GM21723 (cell line): Measurements from ENCODE around the gene NLRC5.
"Not testable (repeated sequence)": the region's sequence is repeated elsewhere in the genome, so short reads cannot be mapped to it uniquely, and the experiment has no call there.

Experiments used
- ATAC-seq: cut with Tn5 transposase; IDR thresholded peaks from one replicate; pipeline ENCODE4 v1.9.1; 2021; ENCODE audit warnings: mild to moderate bottlenecking, moderate library complexity; ENCODE audit not compliant: unreplicated experiment

The NLRC5 gene

GRCh38 chr16:57066625-57067024 lies 77.3 kb downstream of the NLRC5 start:
- ATAC-seq, result no peak

- ATAC-seq, result no peak
Observed at GRCh38 chr16:57067347-57067746, 78.0 kb downstream of the NLRC5 start.

GRCh38 chr16:57069053-57069452 lies 79.7 kb downstream of the NLRC5 start:
- no peak for ATAC-seq

GRCh38 chr16:57069635-57070370 lies 80.4 kb downstream of the NLRC5 start:
- no peak for ATAC-seq

- ATAC-seq, result no peak
Observed at GRCh38 chr16:57070424-57070823, 81.1 kb downstream of the NLRC5 start.

GRCh38 chr16:57071081-57071732 lies 81.8 kb downstream of the NLRC5 start:
- ATAC-seq, result not testable (repeated sequence)

- no peak for ATAC-seq
Observed at GRCh38 chr16:57071831-57072582, 82.7 kb downstream of the NLRC5 start.

- ATAC-seq, result no peak
Observed at GRCh38 chr16:57072616-57073275, 83.4 kb downstream of the NLRC5 start.

GRCh38 chr16:57077714-57078113 lies 88.4 kb downstream of the NLRC5 start:
- ATAC-seq, result no peak

GRCh38 chr16:57081744-57082143 lies 92.4 kb downstream of the NLRC5 start:
- no peak for ATAC-seq

GRCh38 chr16:57082664-57083063 lies 93.3 kb downstream of the NLRC5 start:
- ATAC-seq, result no peak

GRCh38 chr16:57083485-57084126 lies 94.2 kb downstream of the NLRC5 start:
- ATAC-seq, result no peak

GRCh38 chr16:57084257-57084770 lies 95.0 kb downstream of the NLRC5 start:
- no peak for ATAC-seq

GRCh38 chr16:57084996-57085395 lies 95.6 kb downstream of the NLRC5 start:
- no peak for ATAC-seq

GRCh38 chr16:57087003-57087402 lies 97.6 kb downstream of the NLRC5 start:
- ATAC-seq, result no peak

- ATAC-seq, result no peak
Observed at GRCh38 chr16:57089406-57089805, 100.0 kb downstream of the NLRC5 start.

- ATAC-seq, result no peak
Observed at GRCh38 chr16:57091200-57091974, 102.0 kb downstream of the NLRC5 start.

GRCh38 chr16:57091975-57092785 lies 102.8 kb downstream of the NLRC5 start, which contains the start of gene CPNE2:
Gene CPNE2, plus strand, starts transcription at chr16:57092583. Its CDS starts 18,160 bp downstream, at chr16:57110743.
- peak; percentile 52 for ATAC-seq
